NCI-H748 (cell line): Measurements from ENCODE around the gene SGCD.

Experiments used
- DNase-seq: peaks from one replicate; lab custom pipeline; 2025; ENCODE audit not compliant: unreplicated experiment; lab: John Stamatoyannopoulos, UW

Gene SGCD

DNA sequence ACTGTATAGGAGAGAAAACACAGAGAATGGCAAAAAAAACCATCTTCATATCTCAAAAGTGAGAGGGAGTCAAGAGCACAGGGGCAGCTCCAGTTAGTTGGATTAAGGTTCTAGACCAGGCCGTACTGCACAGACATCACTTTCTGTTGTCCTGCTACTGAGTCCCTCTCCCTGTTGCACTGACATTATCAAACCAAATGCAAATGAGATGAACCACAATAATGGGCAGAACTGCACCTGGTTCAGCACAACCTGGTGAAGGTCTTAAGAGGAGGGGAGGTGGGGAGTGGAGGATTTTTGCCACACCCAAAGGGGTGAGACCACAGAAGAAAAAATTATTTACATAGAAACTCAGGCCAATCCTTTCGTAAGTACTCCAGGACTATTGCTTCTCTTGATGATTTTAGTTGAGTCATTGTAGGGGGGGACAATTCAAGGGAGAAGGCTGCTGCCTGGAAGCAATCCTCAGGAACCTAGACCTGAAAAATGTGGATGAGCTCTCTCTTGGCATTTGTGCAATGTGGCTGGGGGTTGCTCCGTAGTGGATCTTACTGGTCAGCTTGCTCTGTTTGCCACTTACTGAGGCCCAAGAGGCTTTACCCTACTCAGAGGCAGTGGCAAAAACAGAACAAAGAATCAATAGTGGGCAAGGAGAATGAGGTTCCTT, 428.6 kb downstream of the SGCD start:
- DNase-seq: no peak

- DNase-seq: no peak
Observed at GRCh38 chr5:156758011-156758791, 431.2 kb downstream of the SGCD start.

DNA sequence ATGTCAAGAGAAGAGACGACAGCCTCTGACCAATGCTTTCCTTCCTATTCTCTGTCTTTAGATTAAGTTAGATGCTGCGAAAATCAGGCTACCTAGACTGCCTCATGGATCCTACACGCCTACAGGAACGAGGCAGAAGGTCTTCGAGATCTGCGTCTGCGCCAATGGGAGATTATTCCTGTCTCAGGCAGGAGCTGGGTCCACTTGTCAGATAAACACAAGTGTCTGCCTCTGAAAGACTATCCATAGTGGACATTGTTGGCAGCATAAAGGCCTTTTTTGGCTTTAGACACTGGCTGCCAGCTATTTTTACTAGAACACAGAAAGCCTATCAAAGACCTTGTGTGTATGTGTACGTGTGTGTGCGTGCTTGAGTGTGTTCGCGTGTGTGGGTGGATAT, 432.2 kb downstream of the SGCD start:
- DNase-seq: no peak

DNA sequence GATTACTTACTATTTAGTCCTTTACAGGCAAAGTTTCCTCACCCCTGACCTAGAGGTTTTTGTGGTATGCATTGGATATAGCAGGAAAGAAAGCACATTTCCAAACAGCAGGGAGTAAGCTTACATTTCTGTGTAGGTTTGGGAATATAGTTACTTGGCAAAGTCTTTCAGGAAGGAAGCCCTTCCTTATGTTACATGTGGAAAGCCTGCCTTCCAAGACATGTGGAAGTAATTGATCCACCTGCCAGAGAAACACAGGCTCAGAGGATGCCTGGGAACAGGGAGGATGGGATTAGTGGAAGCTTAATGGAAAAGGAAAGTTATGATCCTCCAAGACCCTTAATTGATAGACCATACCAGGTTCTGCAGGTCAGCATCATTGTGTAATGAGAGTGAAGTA, 435.8 kb downstream of the SGCD start:
- no peak for DNase-seq

GRCh38 chr5:156764176-156764971, 437.4 kb downstream of the SGCD start:
- DNase-seq: no peak

- DNase-seq: no peak
Observed at GRCh38 chr5:156774273-156774672, 447.3 kb downstream of the SGCD start.

GRCh38 chr5:156778139-156778706, 451.3 kb downstream of the SGCD start:
- no peak for DNase-seq

DNA sequence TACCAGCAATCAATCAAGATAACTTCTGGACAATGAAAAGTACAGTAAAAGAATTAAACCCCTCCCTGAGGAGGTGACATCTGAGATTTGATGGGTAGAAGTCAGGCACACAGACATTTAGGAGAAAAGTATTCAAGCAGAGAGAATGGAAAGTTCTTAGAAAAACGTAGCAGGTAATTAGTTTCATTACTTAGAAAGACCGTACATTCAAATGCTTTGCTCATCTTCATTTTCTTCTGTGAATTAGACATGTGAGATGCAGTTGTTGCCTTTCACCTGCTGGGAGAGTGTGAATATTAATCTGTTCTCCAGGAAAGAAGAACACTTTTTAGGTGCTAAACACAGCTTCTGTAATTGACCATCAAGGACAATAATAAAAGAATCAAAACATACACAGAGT, 451.8 kb downstream of the SGCD start:
- no peak for DNase-seq

GRCh38 chr5:156779436-156779835, 452.5 kb downstream of the SGCD start:
- no peak for DNase-seq

- DNase-seq: no peak
Observed at GRCh38 chr5:156783092-156783491, 456.1 kb downstream of the SGCD start.

GRCh38 chr5:156794687-156795086, 467.7 kb downstream of the SGCD start:
- no peak for DNase-seq

GRCh38 chr5:156798201-156798600, 471.2 kb downstream of the SGCD start:
- DNase-seq: no peak

- DNase-seq: no peak
Observed at GRCh38 chr5:156799171-156799570, 472.2 kb downstream of the SGCD start.

GRCh38 chr5:156800929-156801328, 474.0 kb downstream of the SGCD start:
- DNase-seq: no peak

DNA sequence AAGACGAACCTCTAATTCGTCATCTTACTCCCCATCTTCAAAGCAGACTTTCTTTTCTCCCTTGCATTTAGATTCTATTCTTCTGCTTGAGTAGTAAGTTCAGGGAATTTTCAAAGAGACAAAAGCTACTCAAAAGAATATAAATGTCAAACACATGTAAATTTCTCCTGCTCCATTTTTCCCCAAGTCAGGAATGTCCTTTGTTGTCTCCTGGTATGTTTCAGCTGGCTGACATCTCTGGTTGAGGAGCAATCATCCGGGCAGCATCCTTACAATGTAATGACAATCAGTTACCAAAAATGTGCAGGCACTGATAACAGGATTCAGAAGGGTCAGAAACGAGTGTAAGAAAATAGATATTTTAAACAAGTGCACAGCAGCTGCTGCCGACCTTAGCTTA, 475.5 kb downstream of the SGCD start:
- DNase-seq: no peak

- no peak for DNase-seq
Observed at GRCh38 chr5:156803404-156803803, 476.4 kb downstream of the SGCD start.

DNA sequence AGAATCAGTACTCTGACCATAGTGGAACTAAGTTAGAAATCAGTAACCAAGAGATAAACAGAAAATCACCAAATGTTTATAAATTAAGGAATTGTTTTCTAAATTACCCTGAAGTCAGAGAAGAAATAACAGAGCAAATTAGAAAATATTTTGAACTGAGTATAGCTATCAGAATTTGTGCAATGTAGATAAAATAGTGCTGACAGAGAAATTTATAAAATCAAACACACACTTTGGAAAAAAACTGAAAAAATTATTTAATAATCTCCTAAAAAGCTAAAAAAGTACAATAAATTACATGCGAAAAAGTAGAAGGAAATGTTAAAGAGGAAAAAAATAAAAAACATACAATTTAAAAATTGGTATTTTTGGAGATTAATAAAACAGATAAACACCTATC, 486.0 kb downstream of the SGCD start:
- no peak for DNase-seq

DNA sequence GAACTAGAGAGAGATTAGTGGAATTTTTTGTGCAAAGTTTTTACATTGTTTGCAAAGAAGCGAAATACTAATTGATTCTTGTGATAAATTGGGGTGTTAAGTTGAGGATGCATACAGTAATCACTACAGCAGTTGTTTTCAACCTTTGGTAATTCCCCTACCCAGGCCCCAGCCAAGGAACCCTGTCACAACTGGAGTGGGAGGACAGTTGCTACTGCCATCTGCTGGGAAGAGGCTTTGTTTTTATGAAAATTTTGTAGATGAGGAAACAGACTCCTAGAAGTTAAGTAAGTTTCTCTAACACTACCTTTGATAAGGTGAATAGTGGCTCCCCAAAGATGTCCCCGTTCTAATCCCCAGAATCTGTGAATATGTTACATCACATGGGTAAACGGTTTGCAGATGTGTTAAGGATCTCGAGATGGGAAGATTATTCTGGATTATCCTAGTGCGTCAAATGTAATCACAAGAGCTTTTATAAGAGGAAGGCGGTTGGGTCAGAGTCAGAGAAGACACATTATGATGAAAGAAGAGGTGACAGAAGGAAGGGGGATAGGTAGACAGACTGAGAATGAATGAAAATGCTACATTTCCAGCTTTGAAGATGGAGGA, 489.1 kb downstream of the SGCD start:
- DNase-seq: peak; percentile 44
